HuH-7 (cell line): ENCODE measurements around the gene RANBP1.

Experiments used
- DNase-seq: peaks from one replicate; pipeline ENCODE4 v3.0.0; 2011; ENCODE audit warnings: low spot score

Gene RANBP1

DNA sequence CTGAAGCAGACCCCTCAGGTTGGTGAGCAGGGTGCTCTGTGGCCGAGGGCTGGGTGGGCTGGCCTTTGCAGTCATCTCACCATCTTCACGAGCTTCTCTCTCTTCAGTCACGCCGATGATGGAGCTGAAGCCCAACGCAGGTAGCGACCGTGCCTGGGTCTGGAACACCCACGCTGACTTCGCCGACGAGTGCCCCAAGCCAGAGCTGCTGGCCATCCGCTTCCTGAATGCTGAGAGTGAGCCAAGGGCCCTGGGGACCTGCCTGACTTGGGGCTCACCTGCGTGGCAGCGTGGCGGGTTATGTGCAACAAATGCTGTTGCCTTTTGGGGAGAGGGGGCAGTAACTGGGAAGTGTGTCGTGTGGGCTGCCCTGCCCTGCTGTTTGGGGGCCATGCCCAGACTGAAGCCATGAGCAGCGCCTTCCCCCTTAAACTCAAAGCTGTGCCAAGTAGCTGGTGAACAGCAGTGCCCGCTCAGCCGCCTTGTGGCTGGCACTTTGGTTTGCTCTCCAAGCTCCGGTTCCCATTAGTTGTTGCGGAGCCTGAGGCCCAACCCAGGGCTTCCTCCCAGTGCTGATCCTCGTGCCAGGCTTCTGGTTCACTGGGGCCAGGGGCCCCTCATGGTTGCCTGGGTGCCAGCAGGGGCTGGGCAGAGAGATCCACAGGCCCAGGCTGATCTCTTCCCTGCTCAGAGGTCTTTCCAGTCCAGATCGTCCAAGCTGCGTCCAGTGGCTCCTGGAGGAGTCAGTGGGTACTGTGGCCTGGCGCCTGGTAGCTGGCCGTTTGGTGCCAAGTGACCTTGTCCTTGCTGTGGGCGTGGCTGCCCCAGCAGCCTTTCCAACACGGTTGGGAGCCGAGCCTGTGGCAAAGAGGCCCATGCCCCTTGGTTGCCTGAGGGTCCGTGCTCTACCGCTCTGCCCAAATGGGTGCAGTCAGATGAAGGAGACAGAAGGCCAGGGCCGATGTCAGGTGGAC lies 9.6 kb downstream of the RANBP1 start:
- no peak for DNase-seq

GRCh38 chr22:20126284-20127029 lies 10.6 kb downstream of the RANBP1 start:
- no peak for DNase-seq

DNA sequence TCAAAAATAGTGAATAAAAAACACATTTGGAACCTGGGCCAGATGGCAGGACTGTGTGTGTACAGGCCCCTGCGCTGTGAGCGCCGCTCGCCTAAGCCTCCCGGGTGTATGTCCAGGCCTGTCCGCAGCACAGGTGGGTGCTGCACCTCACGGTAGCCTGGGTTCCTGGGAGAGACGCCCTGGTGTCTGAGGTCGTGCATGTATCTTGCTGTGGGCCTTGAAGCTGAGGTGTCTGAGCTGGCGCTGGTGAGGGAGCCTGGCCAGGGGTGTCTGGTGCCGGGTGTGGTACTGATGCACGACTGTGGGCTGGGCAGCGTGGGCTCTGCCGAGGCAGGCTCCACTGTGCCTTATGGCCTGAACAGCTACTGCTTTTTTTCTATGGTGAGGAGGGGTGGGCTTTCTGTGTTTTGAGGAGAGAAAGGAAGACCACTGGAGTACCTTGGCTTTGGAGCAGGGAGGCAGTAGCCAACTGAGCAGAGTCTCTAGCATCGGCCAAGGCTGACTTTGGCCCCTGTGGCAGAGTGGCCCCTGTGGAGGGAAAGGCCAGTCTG lies 11.5 kb downstream of the RANBP1 start:
- DNase-seq: no peak

DNA sequence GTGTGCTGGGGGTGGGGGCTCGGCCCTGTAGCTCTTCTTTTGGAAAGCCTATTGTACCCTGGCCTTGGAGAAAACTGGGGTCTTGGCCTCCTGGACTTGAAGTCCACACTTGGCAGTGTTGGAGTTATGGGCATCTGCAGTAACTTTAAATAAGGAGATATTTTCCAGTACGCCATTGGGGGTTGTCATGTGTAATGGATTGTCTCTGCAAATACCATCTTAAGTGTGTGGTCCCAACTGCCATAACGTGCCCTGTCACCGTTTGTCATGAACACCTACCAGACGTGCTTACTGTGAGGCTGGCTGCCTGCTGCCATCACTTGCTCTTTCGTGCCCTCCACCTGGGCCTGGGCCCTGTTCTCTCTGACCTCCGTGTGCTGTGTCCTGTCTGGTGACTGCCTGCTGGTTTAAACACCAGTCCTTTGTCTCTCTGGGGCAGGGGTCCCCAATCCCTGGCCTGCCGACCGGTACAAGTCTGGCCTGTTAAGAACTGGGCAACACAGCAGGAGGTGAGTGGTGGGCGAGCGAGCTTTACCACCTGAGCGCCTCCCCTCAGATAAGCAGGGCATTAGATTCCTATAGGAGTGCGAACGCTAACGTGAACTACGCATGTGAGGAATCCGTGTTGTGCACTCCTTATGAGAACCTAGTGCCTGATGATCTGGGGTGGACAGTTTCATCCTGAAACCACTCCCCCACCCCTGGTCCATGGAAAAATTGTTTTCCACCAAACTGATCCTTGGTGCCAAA lies 12.1 kb downstream of the RANBP1 start:
- DNase-seq: no peak

DNA sequence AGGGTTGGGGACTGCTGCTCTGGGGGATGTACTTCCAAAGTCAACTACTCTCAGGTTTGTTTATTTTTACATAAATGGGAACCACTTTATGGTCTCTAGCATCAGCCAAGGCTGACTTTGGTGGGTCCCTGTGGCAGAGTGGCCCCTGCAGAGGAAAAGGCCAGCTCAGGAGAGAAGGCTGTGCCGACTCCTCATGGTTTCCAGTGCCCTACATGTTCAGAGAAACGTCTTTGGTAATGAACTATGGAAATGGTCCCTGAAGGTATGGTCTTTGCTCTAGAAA lies 12.7 kb downstream of the RANBP1 start:
- no peak for DNase-seq

DNA sequence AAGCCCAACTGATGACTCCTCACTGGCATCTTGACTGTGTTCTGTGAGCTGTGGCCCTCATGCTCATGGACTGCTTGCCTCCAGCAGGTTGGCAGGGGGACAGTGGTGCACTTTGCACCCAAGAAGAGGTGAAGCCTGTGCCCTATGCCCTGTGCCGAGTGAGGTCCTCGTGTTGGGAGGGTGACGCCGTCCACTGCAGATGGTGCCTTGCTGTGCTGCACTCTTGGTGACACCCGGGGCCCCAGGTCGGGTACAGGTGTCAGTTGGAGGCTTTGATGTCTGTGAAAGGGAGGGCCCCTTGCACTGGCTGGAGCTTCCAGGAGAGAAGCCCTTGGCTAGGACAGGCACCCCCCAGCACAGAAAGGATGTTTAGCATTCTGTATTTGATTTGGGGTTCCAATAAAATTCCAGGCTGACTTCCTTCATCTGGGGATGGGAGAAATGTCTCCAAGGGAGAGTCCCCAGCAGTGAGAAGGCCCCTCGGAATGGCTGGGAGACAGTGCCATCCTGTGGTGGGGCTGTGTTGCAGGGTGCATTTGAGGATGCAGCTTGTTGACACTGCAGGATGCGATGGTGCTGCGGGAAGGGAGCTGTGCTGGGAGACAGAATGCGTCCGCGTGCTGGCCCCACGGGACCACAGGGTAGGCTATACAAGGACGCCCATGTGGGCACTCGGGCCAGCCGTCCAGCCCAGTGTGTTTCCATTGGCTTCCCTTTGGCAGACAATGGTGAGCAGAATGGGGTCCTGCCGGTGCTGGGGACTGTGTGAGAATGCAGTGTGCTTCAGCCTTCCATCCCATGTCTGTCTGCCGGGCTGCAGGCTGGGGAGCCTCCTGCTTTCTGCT lies 13.2 kb downstream of the RANBP1 start:
- peak; percentile 90 for DNase-seq

DNA sequence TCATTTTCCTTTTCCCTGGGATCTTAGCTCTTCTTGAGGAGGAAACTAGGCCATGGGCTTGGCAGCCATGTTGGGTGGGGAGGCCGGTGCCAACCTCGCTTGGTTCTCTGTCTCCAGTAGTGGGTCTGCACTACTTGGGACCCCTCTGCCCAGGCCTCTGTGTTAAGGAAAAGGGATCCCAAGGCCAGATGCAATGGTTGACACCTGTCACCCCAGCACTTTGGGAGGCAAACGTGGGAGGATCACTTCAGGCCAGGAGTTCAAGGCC lies 13.8 kb downstream of the RANBP1 start:
- no peak for DNase-seq

DNA sequence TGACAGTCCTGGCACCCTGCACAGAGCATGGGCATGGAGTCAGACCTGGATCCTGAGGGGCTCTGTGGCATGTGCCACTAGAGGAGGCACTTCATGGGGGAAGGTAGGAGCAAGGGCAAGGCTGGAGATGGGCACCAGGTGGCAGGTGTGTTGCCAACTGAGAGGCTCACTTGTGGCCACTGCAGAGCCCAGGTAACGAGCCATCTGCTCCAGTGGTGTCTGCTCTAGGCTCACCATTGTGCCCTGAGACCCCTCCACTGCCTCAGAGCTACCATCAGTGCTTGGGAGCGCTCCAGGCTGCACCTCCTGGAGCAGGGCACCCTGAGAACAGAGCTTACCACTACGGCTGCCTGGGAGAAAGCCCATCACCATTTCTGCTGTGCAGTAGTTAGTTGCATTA lies 14.4 kb downstream of the RANBP1 start:
- DNase-seq: no peak

DNA sequence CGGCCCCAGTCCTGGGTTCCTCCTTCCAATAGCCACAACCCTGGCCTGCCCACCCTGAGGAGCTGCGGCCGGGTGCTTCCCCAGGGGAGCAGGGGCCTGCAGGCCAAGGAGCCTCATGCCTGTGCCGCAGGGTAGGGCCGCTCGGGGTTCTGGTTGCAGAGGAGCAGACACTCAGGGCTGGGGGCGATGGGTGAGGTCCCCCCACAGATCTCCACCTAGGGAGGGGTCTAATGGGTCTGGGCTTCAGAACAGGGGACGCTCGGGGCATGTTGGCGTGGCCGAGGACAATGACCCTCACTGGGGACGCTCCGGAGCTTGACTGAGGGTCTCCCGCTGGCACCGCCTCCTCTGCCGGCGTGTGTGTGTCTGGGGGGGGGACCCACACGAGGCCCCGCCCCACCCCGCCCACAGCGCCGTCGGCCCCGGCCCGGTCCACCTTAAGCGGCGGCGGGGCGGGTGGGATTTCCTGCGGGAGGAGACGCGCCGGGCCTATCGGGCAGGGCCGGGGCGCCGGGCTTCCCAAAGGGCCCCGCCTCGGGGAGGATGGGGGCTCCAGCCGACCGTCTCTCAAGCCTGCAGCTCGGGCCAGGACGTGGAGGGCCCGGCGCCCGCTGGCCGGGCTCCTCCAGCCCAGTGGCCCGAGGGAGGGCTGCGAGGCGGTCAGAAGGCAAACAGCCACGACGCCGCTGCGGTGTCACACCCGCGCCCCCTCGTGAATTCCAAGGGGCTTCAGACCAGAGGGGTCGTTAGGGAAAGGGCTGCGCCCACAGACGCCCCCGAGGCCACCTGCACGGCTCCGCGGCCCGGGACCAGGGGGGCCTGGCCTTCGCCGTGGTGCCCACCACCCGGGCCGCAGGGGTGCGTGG lies 15.1 kb downstream of the RANBP1 start:
- DNase-seq: peak; percentile 87

- DNase-seq: peak; percentile 62
Measured at GRCh38 chr22:20131597-20131858, 15.6 kb downstream of the RANBP1 start, which contains the start of gene ZDHHC8. ZDHHC8 (plus strand) TSS chr22:20131804; CDS start chr22:20131948, 144 bp downstream.

DNA sequence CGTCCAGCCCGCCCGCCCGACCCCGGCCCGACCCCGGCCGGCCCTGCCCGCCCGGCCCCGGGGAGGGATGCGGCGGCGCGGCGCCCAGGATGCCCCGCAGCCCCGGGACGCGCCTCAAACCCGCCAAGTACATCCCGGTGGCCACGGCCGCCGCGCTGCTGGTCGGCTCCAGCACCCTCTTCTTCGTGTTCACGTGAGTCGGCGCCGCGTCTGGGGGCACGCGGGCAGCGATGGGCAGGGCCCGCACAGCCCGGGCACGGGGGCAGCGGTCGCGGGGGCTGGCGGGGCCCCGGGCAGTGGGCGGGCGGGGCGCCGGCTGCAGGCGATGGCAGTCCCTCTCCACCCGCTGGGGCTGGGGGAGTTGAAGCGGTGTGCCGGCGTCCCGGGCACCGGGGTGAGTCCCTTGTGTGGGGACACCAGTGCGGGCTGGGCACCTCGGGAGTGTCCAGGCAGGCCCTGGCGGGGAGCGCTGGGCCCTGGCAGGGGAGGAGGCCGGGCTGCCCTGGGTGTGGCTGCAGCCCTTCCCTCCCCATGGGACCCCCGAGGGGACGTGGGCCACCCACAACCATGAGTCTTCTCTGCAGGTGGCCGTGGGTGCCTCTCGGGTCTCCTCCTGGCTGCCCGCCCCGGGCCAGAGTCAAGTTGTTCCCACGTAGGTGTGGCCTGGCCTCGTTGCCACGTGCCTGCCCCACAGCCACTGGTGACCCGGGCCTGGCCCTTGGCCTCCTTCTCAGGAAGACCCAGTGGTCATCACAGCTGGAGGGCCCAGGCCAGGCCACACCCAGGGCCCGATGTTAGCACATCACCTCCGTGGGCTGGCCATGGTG lies 16.2 kb downstream of the RANBP1 start:
- no peak for DNase-seq

GRCh38 chr22:20132686-20133246 lies 16.9 kb downstream of the RANBP1 start:
- DNase-seq: no peak

DNA sequence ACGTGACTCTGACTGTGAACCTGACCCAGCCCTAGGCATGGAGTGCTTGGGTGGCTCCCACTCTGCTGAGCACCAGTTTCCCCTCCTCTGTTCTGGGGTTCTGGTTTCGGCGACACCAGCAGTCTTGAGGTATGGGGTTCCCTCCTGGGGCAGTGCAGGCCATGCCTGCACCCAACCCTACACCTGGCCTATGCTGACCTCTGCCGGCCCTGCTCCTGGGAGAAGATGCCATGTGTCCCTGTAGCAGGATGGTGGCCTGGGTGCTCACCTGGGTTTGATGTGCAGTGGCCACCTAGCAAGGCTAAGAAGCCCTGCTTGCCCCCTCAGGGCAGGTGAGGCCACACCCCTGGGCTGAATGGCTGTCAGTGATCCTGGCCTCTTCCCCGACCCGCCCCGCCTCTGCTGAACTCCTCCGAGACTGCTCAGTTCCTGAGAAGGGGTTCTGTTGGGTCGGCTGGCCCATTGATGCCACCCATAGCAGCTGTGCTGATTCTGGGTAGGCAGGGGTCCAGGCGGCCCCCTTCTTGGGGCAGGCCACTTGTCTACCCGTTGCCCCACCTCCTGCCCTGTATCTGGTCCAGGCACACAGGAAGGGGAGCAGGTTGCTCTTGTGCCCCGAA lies 18.1 kb downstream of the RANBP1 start:
- no peak for DNase-seq

- no peak for DNase-seq
Measured at GRCh38 chr22:20135265-20135664, 19.4 kb downstream of the RANBP1 start.

GRCh38 chr22:20135806-20136602 lies 20.1 kb downstream of the RANBP1 start:
- no peak for DNase-seq

- DNase-seq: no peak
Measured at GRCh38 chr22:20136603-20136873, 20.6 kb downstream of the RANBP1 start.

- no peak for DNase-seq
Measured at GRCh38 chr22:20137113-20137512, 21.2 kb downstream of the RANBP1 start.

DNA sequence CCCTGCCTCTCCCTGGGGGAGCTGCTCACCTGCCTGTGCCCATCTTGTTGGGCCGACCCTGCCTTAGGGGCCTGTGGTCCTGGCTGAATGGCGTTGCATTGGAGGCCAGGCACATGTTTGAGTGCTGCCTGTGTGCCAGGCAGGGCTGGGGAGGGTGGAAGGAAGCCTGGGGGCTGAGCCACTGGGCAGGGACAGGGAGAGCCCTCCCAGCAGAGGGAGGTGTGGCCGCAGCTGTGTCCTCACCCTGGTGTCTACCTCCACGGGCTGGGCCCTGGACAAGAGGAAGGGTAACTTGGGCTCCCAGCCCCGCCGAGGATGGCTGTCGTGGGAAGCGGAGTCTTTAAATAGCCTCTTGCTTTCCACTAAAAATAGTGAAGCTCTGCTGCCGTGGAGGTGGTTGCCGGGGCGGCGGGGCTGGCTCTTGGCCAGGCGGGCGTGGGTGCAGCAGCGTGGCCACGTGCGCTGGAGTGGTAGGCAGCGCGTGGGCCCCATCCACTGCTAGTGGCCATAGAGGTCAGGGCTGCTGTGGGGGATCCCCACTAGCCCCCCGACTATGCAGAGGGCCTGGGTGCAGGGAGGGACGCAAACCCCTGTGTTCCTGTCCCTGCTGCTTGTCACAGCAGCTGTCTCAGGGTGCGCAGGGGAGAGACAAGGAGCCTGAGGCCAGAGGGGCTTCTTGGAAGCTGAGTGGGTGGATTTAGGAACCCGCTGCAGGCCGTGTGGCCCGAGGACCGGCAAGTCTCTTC lies 21.9 kb downstream of the RANBP1 start:
- DNase-seq: no peak
